Stimulated activated CD8-positive, alpha-beta memory T cell treated with anti-CD3 and anti-CD28 coated beads, Interleukin-4, amount 100 ng/mL, for 48 hours (primary cell): Measurements from ENCODE around the gene SPRYD3.

Experiments
- DNase-seq: peaks from one replicate; pipeline ENCODE4 v3.0.0-alpha.2; 2020

Gene SPRYD3

DNA sequence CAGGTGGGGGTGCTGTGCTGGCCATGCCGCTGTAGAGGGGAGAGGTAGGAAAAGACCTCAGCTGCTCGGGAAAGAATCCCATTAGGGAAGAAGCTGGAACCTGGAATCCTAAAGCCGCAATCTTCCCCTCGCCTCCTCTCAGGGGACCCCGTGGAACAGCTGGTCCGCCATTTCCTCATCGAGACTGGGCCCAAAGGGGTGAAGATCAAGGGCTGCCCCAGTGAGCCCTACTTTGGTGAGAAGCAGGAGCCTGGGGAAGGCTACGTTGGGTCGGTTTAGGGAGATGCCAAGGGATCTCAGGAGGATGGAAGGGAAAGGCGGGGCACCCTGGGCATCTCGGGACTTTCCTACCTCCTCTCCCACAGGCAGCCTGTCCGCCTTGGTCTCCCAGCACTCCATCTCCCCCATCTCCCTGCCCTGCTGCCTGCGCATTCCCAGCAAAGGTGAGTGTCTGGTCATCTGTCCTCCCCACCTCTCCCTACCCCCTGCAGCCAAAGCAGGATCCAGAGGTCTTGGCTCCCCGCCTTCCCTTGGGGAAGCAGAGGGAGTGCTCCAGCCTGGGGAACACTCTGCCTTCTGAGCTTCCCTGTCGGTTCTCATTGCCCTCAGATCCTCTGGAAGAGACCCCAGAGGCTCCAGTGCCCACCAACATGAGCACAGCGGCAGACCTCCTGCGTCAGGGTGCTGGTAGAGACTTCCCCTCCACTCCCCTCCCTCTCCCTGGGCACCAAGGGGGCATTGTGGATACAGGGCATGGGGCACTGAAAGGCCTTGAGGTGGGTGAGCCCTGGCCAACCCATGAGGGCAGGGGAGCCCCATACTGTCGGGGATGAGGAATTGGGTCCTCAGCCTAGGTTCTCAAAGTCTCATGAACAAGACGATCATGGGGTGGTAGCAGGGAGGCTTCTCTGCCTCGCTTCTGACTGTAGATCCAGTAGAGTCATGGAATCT is 16.9 kb downstream of the SPRYD3 start:
- DNase-seq, result no peak

DNA sequence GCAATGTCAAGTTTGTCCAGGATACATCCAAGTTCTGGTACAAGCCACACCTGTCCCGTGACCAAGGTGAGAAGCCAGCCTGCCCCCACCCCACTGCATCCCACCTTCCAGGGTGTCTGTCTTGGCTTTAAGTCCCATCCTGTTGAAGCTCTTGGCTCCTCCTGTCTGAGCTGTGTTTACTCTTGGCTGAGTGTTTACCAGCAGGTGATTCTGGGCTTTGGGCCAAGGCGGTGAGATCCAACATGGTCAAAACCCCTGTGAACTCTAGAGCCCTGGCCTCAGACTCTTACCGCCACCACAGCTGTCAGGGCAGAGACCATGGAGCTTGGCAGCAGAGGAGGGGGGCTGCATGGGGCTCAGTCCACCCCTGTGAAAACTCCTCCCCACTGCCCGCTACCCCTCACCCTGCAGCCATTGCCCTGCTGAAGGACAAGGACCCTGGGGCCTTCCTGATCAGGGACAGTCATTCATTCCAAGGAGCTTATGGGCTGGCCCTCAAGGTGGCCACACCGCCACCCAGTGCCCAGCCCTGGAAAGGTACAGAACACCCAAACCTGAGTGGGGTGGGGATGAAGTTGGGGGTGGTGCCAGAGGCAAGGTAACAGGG is 17.7 kb downstream of the SPRYD3 start:
- DNase-seq, result no peak

DNA sequence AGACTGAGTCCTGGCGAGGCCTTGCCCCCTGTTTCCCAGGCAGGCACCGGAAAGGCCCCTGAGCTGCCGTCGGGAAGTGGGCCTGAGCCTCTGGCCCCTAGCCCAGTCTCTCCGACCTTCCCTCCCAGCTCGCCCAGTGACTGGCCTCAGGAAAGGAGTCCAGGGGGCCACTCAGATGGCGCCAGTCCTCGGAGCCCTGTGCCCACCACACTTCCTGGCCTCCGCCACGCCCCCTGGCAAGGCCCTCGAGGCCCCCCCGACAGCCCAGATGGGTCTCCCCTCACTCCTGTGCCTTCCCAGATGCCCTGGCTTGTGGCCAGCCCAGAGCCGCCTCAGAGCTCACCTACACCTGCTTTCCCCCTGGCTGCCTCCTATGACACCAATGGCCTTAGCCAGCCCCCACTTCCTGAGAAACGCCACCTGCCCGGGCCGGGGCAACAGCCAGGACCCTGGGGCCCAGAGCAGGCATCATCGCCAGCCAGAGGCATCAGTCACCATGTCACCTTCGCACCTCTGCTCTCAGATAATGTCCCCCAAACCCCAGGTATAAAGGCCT is 18.4 kb downstream of the SPRYD3 start:
- DNase-seq, result no peak

DNA sequence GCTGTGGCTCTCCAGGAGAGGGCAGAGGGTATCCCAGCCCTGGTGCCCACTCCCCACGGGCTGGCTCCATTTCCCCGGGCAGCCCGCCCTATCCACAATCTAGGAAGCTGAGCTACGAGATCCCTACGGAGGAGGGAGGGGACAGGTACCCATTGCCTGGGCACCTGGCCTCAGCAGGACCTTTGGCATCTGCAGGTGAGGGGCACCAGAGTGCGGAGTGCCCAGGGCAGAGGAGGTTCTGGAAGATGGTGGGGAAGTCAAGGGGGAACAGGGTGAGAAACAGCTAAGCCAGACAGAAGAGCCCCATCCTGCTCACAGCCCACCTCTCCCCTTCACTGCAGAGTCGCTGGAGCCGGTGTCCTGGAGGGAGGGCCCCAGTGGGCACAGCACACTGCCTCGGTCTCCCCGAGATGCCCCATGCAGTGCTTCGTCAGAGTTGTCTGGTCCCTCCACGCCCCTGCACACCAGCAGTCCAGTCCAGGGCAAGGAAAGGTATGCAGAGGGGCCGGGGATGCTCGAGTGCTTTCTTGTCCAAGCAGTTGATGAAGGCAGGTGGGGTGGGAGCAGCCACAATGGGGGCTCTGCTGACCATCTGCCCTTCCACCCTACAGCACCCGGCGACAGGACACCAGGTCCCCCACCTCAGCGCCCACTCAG is 19.0 kb downstream of the SPRYD3 start:
- no peak for DNase-seq

DNA sequence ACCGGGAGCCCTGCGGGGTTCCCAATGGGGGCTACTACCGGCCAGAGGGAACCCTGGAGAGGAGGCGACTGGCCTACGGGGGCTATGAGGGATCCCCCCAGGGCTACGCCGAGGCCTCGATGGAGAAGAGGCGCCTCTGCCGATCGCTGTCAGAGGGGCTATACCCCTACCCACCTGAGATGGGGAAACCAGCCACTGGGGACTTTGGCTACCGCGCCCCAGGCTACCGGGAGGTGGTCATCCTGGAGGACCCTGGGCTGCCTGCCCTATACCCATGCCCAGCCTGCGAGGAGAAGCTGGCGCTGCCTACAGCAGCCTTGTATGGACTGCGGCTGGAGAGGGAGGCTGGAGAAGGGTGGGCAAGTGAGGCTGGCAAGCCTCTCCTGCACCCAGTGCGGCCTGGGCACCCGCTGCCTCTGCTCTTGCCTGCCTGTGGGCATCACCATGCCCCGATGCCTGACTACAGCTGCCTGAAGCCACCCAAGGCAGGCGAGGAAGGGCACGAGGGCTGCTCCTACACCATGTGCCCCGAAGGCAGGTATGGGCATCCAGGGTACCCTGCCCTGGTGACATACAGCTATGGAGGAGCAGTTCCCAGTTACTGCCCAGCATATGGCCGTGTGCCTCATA is 19.6 kb downstream of the SPRYD3 start:
- no peak for DNase-seq

DNA sequence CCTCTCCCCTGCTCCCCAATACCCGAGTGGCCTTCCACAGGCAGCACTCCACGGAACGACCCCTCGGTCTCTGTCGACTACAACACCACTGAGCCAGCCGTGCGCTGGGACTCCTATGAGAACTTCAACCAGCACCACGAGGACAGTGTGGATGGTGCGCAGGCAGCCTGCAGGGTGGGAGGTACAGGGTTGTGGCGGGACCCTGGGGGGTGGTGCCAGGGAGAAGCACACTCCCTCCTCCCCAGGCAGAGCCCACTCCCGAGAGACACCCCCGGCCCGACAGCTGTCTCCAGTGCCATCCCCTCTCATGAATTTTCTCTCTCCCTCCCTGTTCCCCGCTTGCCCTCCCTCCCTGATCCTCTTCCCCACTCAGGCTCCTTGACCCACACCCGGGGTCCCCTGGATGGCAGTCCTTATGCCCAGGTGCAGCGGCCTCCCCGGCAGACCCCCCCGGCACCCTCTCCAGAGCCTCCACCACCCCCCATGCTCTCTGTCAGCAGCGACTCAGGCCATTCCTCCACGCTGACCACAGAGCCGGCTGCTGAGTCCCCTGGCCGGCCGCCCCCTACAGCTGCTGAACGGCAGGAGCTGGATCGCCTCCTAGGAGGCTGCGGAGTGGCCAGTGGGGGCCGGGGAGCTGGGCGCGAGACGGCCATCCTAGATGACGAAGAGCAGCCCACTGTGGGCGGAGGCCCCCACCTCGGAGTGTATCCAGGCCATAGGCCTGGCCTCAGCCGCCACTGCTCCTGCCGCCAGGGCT is 20.3 kb downstream of the SPRYD3 start:
- DNase-seq, result no peak

DNA sequence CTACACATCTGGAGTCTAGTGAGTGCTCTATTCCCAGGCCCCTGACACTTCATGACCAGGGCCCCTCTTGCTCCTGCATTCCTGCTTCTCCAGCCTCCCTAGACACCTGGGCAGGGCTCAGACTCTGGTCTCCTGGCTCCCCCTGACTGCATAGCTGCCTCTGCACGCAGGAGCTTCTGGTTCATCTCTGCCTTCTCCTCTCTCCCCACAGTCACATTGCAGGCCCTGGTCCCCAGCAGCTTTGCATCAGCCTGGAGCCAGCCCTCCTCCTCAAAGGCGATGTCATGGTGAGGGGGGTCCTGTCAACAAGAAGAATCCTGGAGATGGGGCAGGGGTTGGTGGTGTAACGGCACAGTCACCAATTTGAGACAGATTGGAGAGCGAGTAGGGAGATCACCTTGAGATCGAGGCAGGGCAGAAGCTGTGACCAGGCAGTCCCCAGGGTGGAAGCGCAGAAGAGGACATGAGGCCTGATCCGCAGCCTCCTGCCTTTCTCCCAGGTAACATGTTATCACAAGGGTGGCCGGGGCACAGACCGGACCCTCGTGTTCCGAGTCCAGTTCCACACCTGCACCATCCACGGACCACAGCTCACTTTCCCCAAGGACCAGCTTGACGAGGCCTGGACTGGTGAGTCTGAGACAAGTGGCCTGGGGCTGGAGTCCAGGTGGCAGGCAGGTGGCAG is 21.2 kb downstream of the SPRYD3 start:
- DNase-seq, result no peak

DNA sequence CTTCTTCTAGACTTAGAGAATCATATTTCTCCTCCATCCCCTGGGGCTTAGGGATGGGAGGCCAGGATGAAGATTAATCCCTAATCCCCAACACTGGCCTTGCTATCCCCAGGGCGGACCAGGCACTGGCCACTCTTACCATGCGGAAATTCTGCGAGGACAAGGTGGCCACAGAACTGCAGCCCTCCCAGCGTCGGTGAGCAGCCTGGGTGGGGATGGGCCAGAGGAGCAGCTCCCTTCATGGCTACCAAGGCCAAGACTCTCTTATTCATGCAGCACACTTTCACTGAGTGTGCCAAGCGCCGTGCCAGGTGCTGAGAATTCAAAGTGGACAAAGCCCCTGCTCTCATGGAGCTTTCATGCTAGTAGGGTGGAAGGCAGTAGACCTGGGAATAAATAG is 22.3 kb downstream of the SPRYD3 start:
- DNase-seq, result no peak

DNA sequence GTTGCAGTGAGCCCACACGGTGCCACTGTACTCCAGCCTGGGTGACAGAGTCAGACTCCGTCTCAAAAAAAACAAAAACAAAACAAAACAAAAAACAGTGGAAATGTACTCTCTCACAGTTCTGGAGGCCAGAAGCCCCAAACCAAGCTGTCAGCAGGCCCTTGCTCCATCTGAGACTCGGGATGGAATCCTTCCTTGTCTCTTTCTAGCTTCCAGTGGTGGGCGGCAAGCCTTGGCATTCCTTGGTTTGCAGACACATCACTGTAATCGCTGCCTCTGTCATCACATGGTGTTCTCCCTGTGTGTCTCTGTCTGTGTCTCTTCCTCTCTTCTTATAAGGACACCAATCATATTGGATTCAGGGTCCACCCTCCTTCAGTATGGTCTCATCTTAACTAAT is 22.9 kb downstream of the SPRYD3 start:
- DNase-seq, result no peak

DNA sequence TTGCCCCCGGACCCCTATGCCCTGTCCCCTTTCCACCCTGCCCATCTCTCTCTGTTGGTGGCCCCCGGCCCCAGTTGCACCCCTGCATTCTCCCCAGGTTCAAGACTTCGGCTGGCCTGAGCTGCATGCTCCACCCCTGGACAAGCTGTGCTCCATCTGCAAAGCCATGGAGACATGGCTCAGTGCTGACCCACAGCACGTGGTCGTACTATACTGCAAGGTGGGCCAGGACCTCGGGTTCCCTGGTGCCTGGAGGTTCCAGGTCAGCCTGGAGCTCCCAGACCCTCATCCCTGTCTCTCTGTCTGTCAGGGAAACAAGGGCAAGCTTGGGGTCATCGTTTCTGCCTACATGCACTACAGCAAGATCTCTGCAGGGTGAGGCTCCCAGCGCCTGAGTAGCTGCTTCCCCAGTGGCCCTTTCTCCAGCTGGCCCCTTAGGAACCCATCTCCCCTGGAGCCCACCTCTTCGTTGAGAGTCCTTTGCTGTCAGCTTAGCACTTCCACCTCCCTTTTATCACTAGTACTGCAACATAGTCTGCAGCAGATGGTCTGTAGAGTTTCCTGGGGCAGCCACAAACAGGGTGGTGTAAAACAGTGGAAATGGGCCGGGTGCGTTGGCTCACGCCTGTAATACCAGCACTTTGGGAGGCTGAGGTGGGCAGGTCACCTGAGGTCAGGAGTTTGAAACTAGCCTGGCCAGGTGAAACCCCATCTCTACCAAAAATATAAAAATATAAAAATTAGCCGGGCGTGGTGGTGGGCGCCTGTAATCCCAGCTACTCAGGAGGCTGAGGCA is 23.5 kb downstream of the SPRYD3 start:
- no peak for DNase-seq

DNA sequence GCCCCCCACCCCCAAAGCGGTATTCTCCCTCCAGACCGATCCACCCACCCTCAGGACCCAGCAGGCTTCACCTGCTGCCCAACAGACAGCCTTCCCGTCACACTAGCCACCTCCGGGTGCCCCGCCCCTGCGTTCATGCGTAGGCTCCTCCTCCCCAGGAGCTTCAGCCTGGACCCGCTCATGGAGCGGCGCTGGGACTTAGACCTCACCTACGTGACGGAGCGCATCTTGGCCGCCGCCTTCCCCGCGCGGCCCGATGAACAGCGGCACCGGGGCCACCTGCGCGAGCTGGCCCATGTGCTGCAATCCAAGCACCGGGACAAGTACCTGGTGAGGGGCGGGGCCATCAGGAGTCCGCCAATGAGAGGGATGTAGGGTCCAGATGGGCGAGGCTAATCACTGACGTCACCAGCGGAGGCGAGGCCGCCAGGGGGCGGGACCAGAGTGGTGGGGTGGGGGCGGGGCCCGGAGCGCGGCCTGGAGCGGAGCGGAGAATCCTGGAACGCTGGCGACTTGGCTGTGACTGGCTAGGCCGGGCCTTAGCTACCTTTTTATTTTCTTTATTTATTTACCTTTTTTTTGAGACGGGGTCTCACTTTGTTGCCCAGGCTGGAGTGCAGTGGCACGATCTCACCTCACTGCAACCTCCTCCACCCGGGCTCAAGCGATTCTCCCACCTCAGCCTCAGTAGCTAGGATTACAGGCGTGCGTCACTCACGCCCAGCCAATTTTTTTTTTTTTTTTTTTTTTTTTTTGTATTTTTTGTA is 24.9 kb downstream of the SPRYD3 start:
- DNase-seq, result peak; percentile 96

DNA sequence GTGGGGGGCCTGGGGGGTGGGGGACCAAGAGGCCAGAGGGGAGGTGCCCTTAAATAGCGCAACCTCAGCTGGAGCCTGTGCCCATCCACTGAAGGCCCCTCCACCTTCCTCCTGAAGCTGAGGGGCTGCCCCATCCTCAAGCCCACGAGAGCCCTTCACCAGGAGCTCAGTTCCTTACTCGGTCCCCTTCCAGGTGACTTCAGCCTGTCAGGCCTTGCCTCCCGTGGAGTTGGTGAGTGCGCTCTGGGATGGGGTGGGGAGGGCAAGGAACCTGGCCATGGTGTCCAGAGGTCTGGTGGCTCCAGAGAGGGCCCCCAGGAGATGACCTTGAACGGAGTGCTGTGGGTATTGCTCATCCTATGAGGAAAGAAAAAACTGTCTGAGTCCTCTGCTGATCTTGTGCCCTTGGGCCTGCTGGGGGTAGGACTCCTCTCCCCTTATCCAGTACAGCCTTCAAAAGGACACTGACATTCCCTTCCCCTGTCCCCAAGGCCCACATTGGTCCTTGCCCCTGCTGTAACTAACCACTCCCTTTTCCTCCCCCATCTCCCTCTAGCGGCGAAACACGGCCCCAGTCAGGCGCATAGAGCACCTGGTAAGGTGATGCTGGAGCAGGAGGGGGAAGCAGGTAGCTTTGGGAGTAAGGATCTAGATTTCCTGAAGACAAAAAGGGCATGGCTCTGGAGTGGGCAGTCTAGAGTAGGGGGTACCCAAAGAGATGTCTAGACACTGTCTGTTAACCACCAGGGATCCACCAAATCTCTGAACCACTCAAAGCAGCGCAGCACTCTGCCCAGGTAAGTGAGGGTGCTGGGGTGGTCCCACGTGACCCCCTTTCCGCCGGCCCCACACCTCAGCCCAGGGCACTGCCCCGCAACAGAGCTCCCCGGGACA is 25.7 kb downstream of the SPRYD3 start:
- peak; percentile 66 for DNase-seq

DNA sequence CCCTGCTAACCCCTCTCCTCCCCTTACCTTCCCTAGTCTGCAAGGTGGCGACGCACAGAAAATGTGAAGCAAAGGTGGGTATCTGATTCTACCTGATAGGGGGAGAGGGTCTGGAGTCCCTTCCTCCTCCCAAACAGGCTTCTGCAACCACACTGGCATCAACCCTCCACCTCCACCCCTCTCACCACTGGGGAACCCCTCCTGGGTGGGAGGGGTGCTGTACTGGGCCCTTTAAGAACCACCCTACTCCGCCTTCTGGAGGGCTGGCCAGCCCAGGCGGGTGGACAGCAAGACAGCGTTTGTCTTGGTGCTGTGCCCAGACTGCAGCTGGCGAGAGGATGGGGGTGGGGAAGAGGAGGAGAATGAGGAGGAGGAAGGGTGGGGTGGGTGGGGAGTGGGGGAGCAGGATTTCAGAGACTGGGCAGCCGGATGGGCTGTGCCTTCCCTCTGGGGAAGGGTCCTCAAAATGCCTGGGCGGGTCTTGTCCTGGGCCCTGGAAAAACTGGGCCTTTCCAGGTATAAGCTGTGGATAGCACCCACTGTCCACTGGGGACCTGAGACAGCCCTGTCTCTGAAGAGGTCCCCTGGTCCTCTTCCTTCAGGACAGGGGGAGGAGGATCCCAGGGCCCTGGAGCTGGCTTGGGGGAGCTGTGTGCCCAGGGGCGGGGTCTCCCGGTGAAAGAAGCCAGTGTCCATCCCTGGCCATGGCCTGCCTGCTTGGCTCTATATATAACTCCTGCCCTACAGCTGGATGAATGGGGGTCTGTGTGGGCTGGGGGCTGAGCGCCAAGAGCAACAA is 26.6 kb downstream of the SPRYD3 start:
- no peak for DNase-seq

DNA sequence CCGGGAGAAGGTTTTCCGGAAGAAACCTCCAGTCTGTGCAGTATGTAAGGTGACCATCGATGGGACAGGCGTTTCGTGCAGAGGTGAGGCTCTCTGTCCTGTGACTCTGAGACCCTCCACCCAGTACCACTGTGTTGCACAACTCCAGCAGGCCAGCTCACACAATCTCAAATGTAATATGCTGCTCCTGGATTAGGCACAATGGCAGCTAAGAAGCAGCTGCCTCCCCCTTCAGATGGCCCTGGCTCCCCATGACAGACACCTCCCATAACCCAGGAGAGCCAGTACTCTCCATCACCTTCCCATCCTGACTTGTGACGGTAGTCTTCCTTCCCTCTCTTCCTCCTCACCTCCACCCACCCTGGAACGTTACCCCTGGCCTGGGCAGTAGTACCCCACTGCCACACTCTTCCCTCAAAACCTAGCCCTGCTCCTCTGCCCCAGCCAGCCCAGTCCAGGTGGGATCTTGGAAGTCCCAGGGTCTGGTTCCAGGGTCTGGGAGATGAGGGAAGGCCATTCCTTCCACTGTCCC is 27.2 kb downstream of the SPRYD3 start:
- DNase-seq, result no peak

DNA sequence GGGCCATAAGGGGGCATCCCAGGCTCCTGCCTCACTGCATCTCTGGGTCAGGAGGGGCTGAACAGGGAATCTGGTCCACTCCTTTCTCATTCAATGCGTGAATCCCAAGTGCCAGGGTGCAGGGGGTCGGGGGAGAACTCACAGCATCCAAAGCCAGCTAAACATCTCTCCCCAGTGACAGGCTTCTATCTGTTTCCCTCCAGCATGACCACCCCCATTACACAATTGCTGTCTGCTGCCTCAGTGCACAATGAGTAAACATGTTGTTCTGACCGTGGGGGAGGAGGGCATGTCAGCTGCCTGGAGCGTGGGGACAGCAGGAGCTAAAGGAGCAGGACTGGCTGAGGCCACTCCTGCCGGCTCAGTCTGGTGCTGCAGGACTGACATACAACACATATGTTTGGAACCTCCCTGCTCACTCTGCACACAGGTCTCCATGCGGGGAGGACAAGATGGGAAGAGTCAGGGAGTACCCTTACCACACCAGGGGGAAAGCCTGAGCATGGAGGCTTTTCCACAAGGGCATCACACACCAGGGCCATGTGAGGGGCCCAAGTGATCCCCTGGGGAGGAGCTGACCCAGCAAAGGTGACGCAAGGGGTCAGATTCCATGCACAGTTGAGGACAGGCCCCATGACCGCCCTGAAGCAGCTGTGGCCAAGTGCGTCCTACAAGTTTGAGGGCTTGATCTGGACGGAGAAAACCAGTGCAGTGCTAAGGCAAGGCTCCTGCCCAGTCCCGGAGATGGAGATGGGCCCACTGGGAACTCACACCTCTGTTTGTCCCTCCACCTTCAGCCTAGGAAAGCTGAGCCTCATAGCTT is 27.9 kb downstream of the SPRYD3 start:
- DNase-seq, result no peak

DNA sequence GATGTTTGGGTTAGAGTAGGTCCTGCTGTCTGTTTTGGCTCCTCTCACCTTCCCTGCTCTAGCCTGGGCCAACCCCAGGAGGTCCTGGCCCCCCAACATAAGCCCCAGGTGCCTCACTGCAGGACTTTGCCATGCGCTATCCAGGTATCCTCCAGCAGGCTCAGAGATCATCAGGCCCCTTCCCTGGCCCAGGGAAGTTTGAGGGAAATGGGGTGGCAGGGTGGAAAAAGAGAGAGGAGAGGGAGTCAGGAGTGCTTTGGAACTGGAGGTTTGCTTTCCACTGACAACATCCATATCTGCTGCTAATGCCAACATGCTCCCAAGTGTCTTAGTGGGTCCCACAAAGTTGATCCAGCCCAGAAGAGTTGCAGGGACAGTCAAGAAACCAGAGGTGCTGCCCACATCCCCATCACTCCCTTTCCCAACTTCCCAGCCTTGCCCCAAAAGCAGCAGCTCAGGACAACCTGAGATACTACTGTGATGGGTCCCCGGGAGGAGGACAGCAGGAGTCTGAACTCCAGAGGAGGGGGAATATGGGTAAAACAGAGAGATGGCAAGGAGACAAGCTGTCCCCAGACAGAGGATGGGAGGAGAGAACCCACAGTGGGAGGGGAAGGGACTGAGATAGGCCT is 28.6 kb downstream of the SPRYD3 start:
- DNase-seq, result no peak
